Activated CD8-positive, alpha-beta T cell treated with anti-CD3 and anti-CD28 coated beads for 36 hours (primary cell): ENCODE data around the gene PRKG2. TPM values are rescaled to one million over a fixed set of nuclear protein-coding genes. Genes with fewer than 3 reads are reported as not detected.

Experiments used
- ATAC-seq: fragments of 200-7000 bp; cut with Tn5 transposase; one replicate; pipeline ENCODE4 v1.10.0; 2021; ENCODE audit warnings: mild to moderate bottlenecking, moderate library complexity
- CTCF ChIA-PET: fragments of 350-600 bp; sonication (Branson Sonifier 250); formaldehyde crosslinking; loops from one replicate; lab custom pipeline; 2021; ENCODE audit warnings: antibody characterized with exemption; lab: Charles Lee
- POLR2A ChIA-PET: fragments of 350-600 bp; sonication (Branson Sonifier 250); formaldehyde crosslinking; loops from one replicate; lab custom pipeline; 2021; ENCODE audit warnings: antibody characterized with exemption; lab: Charles Lee
- DNase-seq: peaks from one replicate; pipeline ENCODE4 v3.0.0-alpha.2; 2020
- H3K27ac Mint-ChIP-seq: one replicate; pipeline ENCODE4 v1.8.0; 2021; ENCODE audit warnings: mild to moderate bottlenecking, mixed read lengths
- H3K27me3 Mint-ChIP-seq: one replicate; pipeline ENCODE4 v1.8.0; 2021; ENCODE audit warnings: mixed read lengths
- H3K36me3 Mint-ChIP-seq: one replicate; pipeline ENCODE4 v1.8.0; 2021; ENCODE audit warnings: low read depth, mixed read lengths
- H3K4me1 Mint-ChIP-seq: one replicate; pipeline ENCODE4 v1.8.0; 2021; ENCODE audit warnings: low read depth, mixed read lengths
- H3K4me3 Mint-ChIP-seq: one replicate; pipeline ENCODE4 v1.8.0; 2021; ENCODE audit warnings: mild to moderate bottlenecking, moderate library complexity, mixed read lengths
- H3K9me3 Mint-ChIP-seq: one replicate; pipeline ENCODE4 v1.8.0; 2021; ENCODE audit warnings: mixed read lengths
- CTCF ChIP-seq: fragments of 200-600 bp; IDR thresholded peaks from one replicate; pipeline ENCODE4 v1.8.0; 2022; ENCODE audit warnings: antibody characterized with exemption, mild to moderate bottlenecking
- intact Hi-C: fragments of 100-400 bp; cut with micrococcal nuclease; formaldehyde crosslinking; loops from one replicate; pipeline ENCODE4 v1.10.0; 2022
- total RNA-seq, 2 experiments: library from RNA; stranded (reverse); gene quantifications; one replicate each; pipeline ENCODE4 v1.2.3, GENCODE V29; 2021

Gene PRKG2
- total RNA-seq, 2 experiments from 2014 or later: 0.54 to 0.63 TPM

GRCh38 chr4:81061344-81061730, 153.7 kb downstream of the PRKG2 start:
- Mint-ChIP-seq H3K27ac (no peak overlapping the region), H3K27me3 (peaks cover 20% of the 10 kb centered on the region), H3K4me3 (no peak overlapping the region), H3K36me3 (no peaks in the 10 kb centered on the region), H3K9me3 (no peaks in the 10 kb centered on the region), H3K4me1 (no peaks in the 10 kb centered on the region)
- TF ChIP-seq CTCF: no peak
- POLR2A ChIA-PET: no interaction called here
- CTCF ChIA-PET: no interaction called here
- no peak for DNase-seq
- ATAC-seq: no peak
- intact Hi-C loops: no loop called here

GRCh38 chr4:81060587-81061343, 154.3 kb downstream of the PRKG2 start:
- DNase-seq (no peak), ATAC-seq (no peak)
- ChIA-PET POLR2A (no interaction called here), CTCF (no interaction called here)
- no peaks in the 10 kb centered on the region for H3K9me3 Mint-ChIP-seq
- H3K27ac Mint-ChIP-seq: no peak overlapping the region
- no peaks in the 10 kb centered on the region for H3K4me1 Mint-ChIP-seq
- no peaks in the 10 kb centered on the region for H3K36me3 Mint-ChIP-seq
- TF ChIP-seq CTCF: no peak
- H3K27me3 Mint-ChIP-seq: peaks cover 17% of the 10 kb centered on the region
- intact Hi-C loops: no loop called here
- no peak overlapping the region for H3K4me3 Mint-ChIP-seq

- Mint-ChIP-seq H3K9me3 (no peaks in the 10 kb centered on the region), H3K4me1 (no peaks in the 10 kb centered on the region), H3K27me3 (peaks cover 15% of the 10 kb centered on the region), H3K36me3 (no peaks in the 10 kb centered on the region), H3K4me3 (no peak overlapping the region), H3K27ac (no peak overlapping the region)
- CTCF ChIA-PET: interaction anchor here (1.0 to 3.7 kb wide), 2 partner anchors 11 to 293 kb away, joined by 5 to 10 read pairs; no protein-coding TSS in a partner anchor
- ATAC-seq: no peak
- intact Hi-C loops: no loop called here
- DNase-seq: no peak
- no peak for TF ChIP-seq CTCF
- POLR2A ChIA-PET: no interaction called here
Measured at GRCh38 chr4:81058621-81059020, 156.4 kb downstream of the PRKG2 start.

GRCh38 chr4:81052119-81053068, 162.6 kb downstream of the PRKG2 start:
- POLR2A ChIA-PET: no interaction called here
- peak; percentile 63 for DNase-seq
- Mint-ChIP-seq H3K4me3 (no peak overlapping the region), H3K27ac (no peak overlapping the region), H3K27me3 (no peaks in the 10 kb centered on the region), H3K4me1 (no peaks in the 10 kb centered on the region), H3K9me3 (no peaks in the 10 kb centered on the region), H3K36me3 (no peaks in the 10 kb centered on the region)
- peak; percentile 74 for TF ChIP-seq CTCF
- CTCF ChIA-PET: interaction anchor here (0.7 to 4.1 kb wide), 14 partner anchors 13 to 1942 kb away, joined by 3 to 21 read pairs (median 4); no protein-coding TSS in a partner anchor
- no peak for ATAC-seq
- intact Hi-C loops: no loop called here
